Adrenal gland (tissue), 12 donors: ENCODE measurements around the gene SIGLEC7. TPM values are rescaled to one million over a fixed set of nuclear protein-coding genes. Genes with fewer than 3 reads are reported as not detected.
A peak's percentile ranks its signal among the peaks of the same experiment; 100 is the strongest.

ENCODE experiments used
- DNase-seq, 7 donors: peaks; one replicate each; pipeline ENCODE4 v3.0.0-alpha.2; 2019 to 2020
- H3K27ac ChIP-seq, 5 donors: fragments of 200-600 bp; sonication (generic) in 4 of 5; 1 replicate in 3 of 5; 2 replicates in 2 of 5; pipeline versions ENCODE4 v1.5.1 to v1.8.0; 2016 to 2020; ENCODE audit warnings: mild to moderate bottlenecking in 1 of 5
- H3K27me3 ChIP-seq: fragments of 200-600 bp; 2 replicates; pipeline ENCODE4 v1.8.0; 2021
- H3K36me3 ChIP-seq, 2 donors: fragments of 200-600 bp; replicated peaks in 1 of 2; 1 replicate in 1 of 2; 2 replicates in 1 of 2; pipeline versions ENCODE4 v1.5.1 to v1.8.0; 2018 to 2022
- H3K4me1 ChIP-seq, 2 donors: fragments of 200-600 bp; replicated peaks in 1 of 2; 1 replicate in 1 of 2; 2 replicates in 1 of 2; pipeline versions ENCODE4 v1.5.1 to v1.8.0; 2018 to 2021
- H3K4me3 ChIP-seq, 4 donors: fragments of 200-600 bp; sonication (generic) in 3 of 4; one replicate each; pipeline ENCODE4 v1.5.1; 2016 to 2018
- H3K9me3 ChIP-seq, 3 donors: fragments of 200-600 bp; sonication (generic) in 1 of 3; replicated peaks in 1 of 3; 1 replicate in 2 of 3; 2 replicates in 1 of 3; pipeline versions ENCODE4 v1.5.1 to v1.8.0; 2016 to 2021
- CTCF ChIP-seq, 6 experiments: fragments of 450-650 bp in 4 of 6; fragments of 200-600 bp in 2 of 6; sonication (generic) in 1 of 6; IDR thresholded peaks; 1 replicate in 5 of 6; 2 replicates in 1 of 6; pipeline versions ENCODE4 v1.5.1 to v1.8.0; 2016 to 2021; ENCODE audit warnings: antibody characterized with exemption in 6 of 6, mild to moderate bottlenecking in 2 of 6, moderate library complexity in 1 of 6
- POLR2A ChIP-seq, 2 donors: fragments of 450-650 bp; IDR thresholded peaks; one replicate each; pipeline ENCODE4 v1.6.1; 2017; ENCODE audit warnings: antibody characterized with exemption in 2 of 2, mild to moderate bottlenecking in 2 of 2, moderate library complexity in 1 of 2
- WGBS, 4 donors: extraction: QIAGEN DNeasy Blood & Tissue Kit in 2 of 4; methylation state at CpG; one replicate each; pipeline versions ENCODE4 v1.1.5 to v1.1.7; 2013 to 2017; 5-methylcytosine and 5-hydroxymethylcytosine counted together
- intact Hi-C, 2 donors: fragments of 100-400 bp; cut with DNase I; formaldehyde crosslinking; loops; one replicate each; pipeline versions ENCODE4 v1.14.1 to v1.15.0; 2022 to 2023
- polyA plus RNA-seq, 3 donors: library from polyadenylated mRNA; stranded (reverse); fragments of 200-250 nt in 2 of 3; fragments of 350-450 nt in 1 of 3; fragmentation: Illumina TruSeq in 1 of 3; extraction: RNeasy Lipid Tissue Mini Kit (QIAGEN cat#74804) in 1 of 3; gene quantifications; one replicate each; pipeline ENCODE4 v1.2.3, GENCODE V29; 2013 to 2014
- total RNA-seq, 9 donors: library from RNA; depleted of rRNA in 4 of 9; stranded (reverse); fragments of >200 nt in 4 of 9; fragments of 120-200 nt in 1 of 9; fragmentation: NEBNext Ultra II Directional in 1 of 9; extraction: Animal tissue kit (Norgen Biotek cat#: 25700) in 1 of 9; gene quantifications; one replicate each; pipeline versions ENCODE4 v1.1.0 to v1.2.4, GENCODE V29; 2013 to 2023
- donor health status: healthy with polysubstance abuse.
- donor health status: Bipolar disorder and iron deficiency.
- donor health status: DM: yes; HTN: yes; CAD: no.
- donor health status: DM: no; HTN: no; CAD: no.
- donor health status: DM: no; HTN: no; CAD: no.
- donor health status: DM: yes; HTN: yes; CAD: no.

The SIGLEC7 gene
- total and polyA plus RNA-seq, 12 donors, result 1.00 to 13.1 (median 7.4) TPM

- intact Hi-C loops, result no loop called here
- peaks cover 0 to 3% of the 10 kb centered on the region in 2 donors for H3K4me1 ChIP-seq
These were observed 1.4 kb downstream of the SIGLEC7 start for GRCh38 chr19:51143486-51143885.

GRCh38 chr19:51144482-51145045 lies 2.5 kb downstream of the SIGLEC7 start:
- H3K36me3 ChIP-seq, result no peaks in the 10 kb centered on the region
- DNase-seq, result no peak
- intact Hi-C loops, result no loop called here
- H3K9me3 ChIP-seq, result no peaks in the 10 kb centered on the region
- H3K27ac ChIP-seq, result no peak overlapping the region
- no peak for TF ChIP-seq POLR2A (IDR thresholded peaks at IDR 0.05)
- TF ChIP-seq CTCF (IDR thresholded peaks at IDR 0.05), result no peak
- WGBS, 4 donors, result 56 to 86% (median 77%) methylated on average over 2 to 11 of the region's 11 CpGs
- peak overlapping the region in 1 of 4 donors; percentile 23 for H3K4me3 ChIP-seq
- H3K4me1 ChIP-seq, result no peaks in the 10 kb centered on the region
- H3K27me3 ChIP-seq, result no peaks in the 10 kb centered on the region

More at GRCh38 chr19:51143486-51143885, 1.4 kb downstream of the SIGLEC7 start:
- H3K27ac ChIP-seq, result peak overlapping the region in 1 of 5 donors; percentile 86
- H3K9me3 ChIP-seq, result no peaks in the 10 kb centered on the region
- no peaks in the 10 kb centered on the region for H3K27me3 ChIP-seq
- 70 to 100% (median 75%) methylated on average over 2 to 5 of the region's 5 CpGs for WGBS, 4 donors
- no peak for TF ChIP-seq CTCF (IDR thresholded peaks at IDR 0.05)
- no peak for TF ChIP-seq POLR2A (IDR thresholded peaks at IDR 0.05)
- no peaks in the 10 kb centered on the region for H3K36me3 ChIP-seq
- no peak for DNase-seq
- peak overlapping the region in 1 of 4 donors; percentile 23 for H3K4me3 ChIP-seq

- no peak for TF ChIP-seq POLR2A (IDR thresholded peaks at IDR 0.05)
- TF ChIP-seq CTCF (IDR thresholded peaks at IDR 0.05), result no peak
- no peaks in the 10 kb centered on the region for H3K27me3 ChIP-seq
- H3K27ac ChIP-seq, result no peak overlapping the region
- no peak overlapping the region for H3K4me3 ChIP-seq
- no peaks in the 10 kb centered on the region for H3K4me1 ChIP-seq
- no peaks in the 10 kb centered on the region for H3K9me3 ChIP-seq
- peak in 1 of 7 donors; percentile 6 for DNase-seq
- 74 to 85% (median 78%) methylated on average over 2 to 4 of the region's 4 CpGs for WGBS, 4 donors
- intact Hi-C loops, result no loop called here
- H3K36me3 ChIP-seq, result no peaks in the 10 kb centered on the region
These were observed 3.9 kb downstream of the SIGLEC7 start for GRCh38 chr19:51145916-51146493.

- no peak for DNase-seq
- Histone ChIP-seq H3K36me3 (no peaks in the 10 kb centered on the region), H3K9me3 (no peaks in the 10 kb centered on the region), H3K4me1 (no peaks in the 10 kb centered on the region), H3K27me3 (no peaks in the 10 kb centered on the region), H3K27ac (no peak overlapping the region), H3K4me3 (no peak overlapping the region)
- intact Hi-C loops, result no loop called here
- 85 to 93% (median 92%) methylated on average over 6 to 7 of the region's 7 CpGs for WGBS, 4 donors
- TF ChIP-seq POLR2A (IDR thresholded peaks at IDR 0.05) (no peak), CTCF (IDR thresholded peaks at IDR 0.05) (no peak)
These were observed 4.7 kb downstream of the SIGLEC7 start for GRCh38 chr19:51146751-51147150.
